Measurements from ENCODE around the gene ULBP3.
"Not testable (repeated sequence)": the region's sequence is repeated elsewhere in the genome, so short reads cannot be mapped to it uniquely, and the experiment has no call there.

The ULBP3 gene

DNA sequence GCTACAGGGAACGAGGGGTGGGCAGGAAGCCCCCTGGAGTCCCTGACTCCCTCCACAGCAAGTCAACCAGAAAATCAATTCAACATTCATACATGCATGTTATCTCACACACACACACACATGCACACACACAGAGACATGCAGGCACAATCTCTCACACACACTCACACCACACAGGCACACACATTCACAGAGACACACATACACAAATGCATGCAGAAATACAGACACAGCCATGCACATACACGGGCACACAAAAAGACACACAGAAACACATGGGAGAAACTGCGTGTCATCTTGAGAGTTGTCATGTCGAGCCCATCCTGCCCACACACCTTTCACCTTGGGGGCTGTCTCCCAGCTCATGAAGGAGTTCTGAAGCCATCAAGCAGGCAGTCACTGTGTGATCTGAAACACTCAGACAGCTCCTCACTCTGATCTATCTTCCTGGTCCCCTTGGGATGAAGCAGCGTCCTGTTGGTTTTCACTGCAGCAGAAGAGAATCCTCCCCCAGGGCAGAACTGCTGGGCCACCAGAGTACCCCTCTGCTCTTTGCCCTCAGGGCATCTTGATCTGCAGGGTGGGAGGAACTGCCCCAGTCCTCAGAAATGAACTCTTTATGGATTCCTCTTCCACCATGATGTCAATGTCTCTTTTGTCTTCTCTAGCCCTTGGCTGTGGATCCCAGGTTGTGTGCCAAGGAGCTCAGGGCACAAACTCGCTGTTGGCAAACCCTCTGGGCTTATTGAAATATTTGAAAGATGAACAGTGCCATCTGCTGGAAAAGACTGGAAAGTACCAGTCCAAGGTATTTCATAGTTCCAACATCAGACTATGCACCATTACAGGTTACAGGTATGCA, 52.4 kb downstream of the ULBP3 start:
- peak in 1 of 2 donors; percentile 22 for DNase-seq (ENCODE audit: low read depth in 2 of 2)

DNA sequence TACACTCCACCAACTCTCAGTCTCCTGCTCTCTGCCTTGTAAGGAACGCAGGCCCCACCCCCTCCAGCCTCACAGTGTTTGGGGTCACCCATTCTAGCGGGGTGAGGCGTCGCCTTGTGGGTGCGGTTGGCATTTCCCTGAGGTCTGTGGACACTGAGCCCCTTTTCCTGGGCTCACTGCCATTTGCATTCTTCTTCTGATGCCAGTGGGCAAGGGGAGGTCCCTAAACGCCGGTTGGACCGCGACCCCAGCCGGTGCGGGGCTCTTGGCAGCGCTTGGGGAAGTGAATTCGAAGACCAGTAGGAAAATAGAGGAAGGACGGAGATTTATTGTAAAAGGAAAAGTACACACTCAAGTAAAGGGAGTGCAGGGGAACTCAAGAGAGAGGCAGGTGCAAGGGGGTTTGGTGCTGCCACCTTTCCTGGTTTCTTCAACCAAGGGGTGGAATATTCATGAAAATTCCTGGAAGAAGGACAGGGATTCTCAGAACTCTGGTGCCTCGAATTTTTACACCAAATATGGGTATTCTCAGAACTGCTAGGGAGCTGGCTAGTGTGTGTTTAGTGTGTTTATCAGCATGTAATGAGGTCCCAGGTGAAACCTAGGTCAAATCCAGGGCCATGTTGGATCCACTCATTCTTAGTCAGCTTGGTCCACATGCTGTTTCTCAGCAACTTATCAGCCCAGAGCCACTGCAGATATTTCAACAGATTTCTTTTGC, 53.5 kb downstream of the ULBP3 start:
- not testable (repeated sequence) for DNase-seq (ENCODE audit: low read depth in 2 of 2)

DNA sequence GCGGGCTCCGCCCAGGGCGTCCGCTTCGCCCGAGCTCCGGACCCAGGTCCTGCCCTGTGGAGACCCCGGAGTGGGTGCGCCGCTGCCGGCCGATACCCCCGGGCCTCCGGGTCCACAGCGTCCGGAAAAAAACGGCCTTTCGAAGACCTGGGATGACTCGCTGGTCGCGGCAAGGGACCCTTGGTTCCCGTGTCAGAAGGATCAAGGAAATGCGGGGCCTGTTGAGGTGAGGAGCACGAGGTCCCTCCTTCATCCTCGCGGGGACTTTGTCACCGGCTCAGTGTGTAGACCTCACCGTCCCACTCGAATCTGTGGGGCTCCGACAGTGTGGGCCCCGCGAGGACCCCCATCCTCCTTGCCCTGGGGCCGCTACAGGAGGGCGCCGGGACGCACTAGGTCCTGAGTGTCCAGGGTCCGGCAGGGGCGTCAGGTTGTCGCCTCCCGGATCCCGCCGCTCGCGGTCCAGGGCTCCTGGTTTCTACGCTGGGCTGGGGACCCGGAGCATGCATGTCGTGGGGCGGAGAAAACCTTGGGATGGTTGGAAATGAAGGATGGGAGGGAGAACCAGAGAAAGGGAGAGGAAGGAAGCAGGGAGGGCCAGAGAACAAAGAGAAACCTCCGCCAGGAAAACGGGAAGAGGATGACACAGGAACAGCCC, 54.2 kb downstream of the ULBP3 start:
- DNase-seq (ENCODE audit: low read depth in 2 of 2) = not testable (repeated sequence)

DNA sequence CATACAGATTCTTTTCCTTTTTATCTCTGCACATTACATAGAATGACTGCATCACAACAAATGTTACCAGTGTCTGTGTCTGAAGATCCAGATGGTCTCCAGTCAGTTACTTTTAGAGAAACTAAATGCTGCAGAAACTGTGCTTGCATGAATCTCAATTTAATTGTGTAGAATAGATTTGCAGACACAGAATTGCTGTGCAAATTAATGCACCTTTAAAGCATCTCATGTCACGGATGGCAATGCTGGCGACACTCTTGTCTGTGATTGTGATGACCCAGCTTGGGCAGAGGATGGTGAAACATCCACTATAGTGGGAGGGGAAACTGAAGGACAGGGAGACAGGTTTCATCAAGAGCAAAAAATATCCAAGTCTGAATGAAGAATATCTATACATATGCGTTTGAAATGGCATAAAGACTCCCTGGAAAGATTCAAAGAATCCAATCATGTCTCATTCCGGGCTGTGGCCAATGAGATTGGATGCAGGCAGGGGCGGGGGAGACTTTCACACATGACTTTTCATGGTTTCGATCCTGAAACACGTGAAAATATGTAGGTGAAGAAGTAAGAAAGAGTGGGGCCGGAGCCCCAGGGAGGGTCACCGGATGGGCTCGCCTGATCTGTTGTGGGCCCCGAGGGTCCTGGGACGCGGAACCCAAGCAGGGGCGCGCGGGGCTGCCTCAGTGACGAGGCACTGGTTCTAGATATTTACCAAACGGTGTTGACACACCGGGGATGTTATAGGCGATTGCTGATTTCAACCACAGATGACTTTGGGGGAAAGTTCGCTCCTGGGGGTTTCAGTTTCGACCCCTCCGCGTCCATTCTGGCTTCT, 54.9 kb downstream of the ULBP3 start:
- not testable (repeated sequence) for DNase-seq (ENCODE audit: low read depth in 2 of 2)

DNA sequence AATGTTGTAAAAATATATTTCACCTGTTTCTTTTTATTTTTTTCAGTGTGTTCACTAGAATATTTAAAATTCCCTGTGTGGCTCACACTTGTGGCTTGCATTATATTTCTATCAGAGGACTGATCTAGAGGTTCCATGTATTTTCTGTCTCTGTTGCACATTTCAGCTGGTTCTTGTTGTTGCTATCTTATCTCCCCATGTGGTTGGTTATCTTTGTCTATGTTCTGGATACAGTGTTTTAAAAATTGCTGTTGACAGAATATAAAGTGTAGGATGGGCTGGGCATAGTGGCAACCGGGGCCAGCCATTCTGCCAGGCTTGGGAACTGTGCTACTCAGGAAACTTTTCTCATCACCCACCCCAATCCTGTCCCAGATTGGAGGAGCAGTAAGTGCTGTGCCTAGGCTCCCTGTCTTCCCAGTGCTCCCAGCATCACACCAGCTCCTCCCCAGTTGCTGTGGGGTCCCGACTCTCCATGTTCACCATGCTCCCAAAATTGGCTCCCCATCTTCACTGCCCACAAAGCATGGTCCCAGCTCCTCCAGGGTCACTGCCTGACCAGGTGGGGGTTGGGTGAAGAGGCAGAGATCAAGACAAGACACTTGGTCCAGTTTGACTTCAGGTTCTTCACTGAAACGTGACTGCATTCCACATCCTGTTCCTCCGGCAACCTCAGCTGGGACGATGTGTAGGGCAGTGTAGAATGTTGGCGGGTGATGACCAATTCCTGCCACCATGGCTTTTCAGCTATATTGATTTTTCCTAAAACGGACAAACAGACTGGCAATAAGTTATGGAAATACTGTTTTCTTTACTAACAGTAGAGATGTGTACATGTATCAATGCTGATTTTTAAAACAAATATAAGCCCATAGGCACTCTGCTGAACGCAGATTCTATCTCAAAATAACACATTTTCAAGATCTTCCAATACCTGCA, 55.8 kb downstream of the ULBP3 start:
- not testable (repeated sequence) for DNase-seq (ENCODE audit: low read depth in 2 of 2)
